HTR-8/SVneo (cell line): Measurements from ENCODE around the gene MAD1L1.
A peak's percentile ranks its signal among the peaks of the same experiment; 100 is the strongest.
"Not testable (repeated sequence)": the region's sequence is repeated elsewhere in the genome, so short reads cannot be mapped to it uniquely, and the experiment has no call there.

Experiments
- DNase-seq: peaks from one replicate; pipeline ENCODE4 v3.0.0; 2011; ENCODE audit warnings: low spot score, mixed read lengths; ENCODE audit not compliant: insufficient read length
- FAIRE-seq: peaks from 2 replicates; lab custom pipeline; 2011; peaks lifted over from hg19 to GRCh38; lab: Jason Lieb, UNC

Gene MAD1L1

GRCh38 chr7:1990001-1990670 lies 242.6 kb downstream of the MAD1L1 start:
- FAIRE-seq (no peak), DNase-seq (no peak)

- FAIRE-seq (peak; percentile 36), DNase-seq (no peak)
Measured at GRCh38 chr7:1989049-1989860, 243.5 kb downstream of the MAD1L1 start.

DNA sequence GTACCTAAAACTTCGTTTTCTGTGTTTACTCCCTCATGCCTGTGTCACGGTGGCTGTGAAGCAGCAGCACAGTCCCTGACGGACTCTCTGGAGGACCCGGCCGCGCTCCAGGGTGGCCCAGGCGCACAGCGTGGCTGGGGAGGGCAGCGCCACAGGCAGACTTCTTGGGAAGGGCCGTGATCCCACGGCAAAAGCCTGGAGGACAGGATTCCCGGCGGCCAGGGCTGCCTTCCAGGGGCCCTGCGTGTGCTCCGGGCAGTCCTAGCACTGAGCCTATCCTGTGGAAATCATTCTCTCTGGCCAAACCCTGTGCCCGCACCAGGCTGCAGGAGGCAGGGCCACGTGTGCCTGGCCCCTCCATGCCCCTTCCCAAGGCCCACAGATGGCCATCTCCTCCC lies 244.2 kb downstream of the MAD1L1 start:
- FAIRE-seq (no peak), DNase-seq (no peak)

- no peak for FAIRE-seq
Measured at GRCh38 chr7:1987591-1988532, 244.9 kb downstream of the MAD1L1 start.

DNA sequence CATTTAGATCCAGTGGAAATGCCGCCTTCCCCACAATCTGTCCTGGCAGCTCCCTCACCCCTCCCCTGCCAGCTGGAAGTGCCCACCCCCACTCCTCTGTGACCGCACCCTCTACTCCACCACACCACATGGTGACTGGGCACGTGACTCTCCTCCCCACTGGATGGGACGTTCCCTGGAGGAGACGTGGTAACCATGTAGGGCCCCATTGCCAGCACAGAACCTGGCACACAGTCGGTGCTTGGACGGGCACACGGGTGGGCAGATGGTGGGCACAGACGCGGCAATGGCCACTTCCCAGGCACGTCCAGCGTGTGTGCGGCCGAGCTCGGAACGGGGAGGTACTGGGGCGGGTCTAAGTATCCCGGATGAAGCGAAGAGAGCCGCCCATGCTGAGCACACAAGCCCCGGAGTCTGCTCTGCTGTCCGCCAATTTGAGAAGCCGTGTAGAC lies 245.6 kb downstream of the MAD1L1 start:
- peak; percentile 65 for FAIRE-seq
- no peak for DNase-seq

More at GRCh38 chr7:1987591-1988532, 244.9 kb downstream of the MAD1L1 start:
- DNase-seq = no peak

DNA sequence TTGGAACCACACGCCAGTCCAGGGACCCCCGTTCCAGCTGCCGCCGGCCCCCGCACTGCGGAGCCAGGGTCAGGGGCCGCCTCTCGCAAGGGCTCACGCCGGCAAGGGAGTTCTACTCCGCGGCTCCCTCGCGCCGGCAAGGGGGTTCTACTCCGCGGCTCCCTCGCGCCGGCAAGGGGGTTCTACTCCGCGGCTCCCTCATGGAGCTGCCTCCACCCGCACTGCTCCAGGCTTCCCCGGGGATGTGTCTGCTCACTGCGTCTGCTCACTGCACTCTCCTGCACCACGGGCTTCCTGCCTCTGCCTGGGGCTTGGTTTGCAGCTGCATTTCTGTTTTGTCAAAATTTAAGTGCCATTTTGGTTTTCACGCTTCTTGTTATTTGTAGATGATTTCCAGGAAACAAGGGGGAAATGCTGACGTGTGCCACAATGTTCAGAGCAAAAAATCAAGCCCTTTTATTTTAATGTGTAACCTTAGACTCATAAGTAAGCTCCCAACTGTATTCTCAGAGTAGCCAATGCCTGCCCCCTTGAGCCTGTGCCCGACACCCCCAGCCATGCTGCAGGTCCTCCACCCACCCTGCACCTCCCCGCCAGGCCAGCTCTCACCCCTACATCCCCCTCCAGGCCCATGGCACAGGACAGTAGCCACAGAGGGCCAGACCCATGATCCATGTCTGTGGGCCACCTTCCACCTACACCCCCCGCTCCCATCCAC lies 246.2 kb downstream of the MAD1L1 start:
- FAIRE-seq (no peak), DNase-seq (no peak)

- DNase-seq (no peak), FAIRE-seq (peak; percentile 83)
Measured at GRCh38 chr7:1985936-1986335, 246.8 kb downstream of the MAD1L1 start.

- DNase-seq (no peak), FAIRE-seq (no peak)
Measured at GRCh38 chr7:1985042-1985441, 247.7 kb downstream of the MAD1L1 start.

DNA sequence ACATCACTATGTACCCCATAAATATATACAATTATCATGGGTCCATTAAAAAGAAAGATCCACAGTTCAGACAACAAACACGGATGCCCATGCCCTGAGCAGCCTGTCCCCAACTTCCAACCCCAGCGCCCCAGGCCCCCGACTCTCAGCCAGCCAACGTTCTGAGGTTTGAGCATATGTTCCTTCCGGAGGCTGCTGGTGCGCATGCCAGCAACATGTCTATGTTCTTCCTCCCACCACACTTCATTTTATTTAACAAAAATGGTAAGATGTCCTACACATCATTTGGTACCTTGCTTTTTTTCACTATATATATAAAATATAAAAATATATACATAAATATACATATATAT lies 250.9 kb downstream of the MAD1L1 start:
- FAIRE-seq (no peak), DNase-seq (no peak)

- FAIRE-seq = peak; percentile 60
- no peak for DNase-seq
Measured at GRCh38 chr7:1981201-1981877, 251.4 kb downstream of the MAD1L1 start.

- no peak for FAIRE-seq
Measured at GRCh38 chr7:1979591-1980560, 252.9 kb downstream of the MAD1L1 start.

DNA sequence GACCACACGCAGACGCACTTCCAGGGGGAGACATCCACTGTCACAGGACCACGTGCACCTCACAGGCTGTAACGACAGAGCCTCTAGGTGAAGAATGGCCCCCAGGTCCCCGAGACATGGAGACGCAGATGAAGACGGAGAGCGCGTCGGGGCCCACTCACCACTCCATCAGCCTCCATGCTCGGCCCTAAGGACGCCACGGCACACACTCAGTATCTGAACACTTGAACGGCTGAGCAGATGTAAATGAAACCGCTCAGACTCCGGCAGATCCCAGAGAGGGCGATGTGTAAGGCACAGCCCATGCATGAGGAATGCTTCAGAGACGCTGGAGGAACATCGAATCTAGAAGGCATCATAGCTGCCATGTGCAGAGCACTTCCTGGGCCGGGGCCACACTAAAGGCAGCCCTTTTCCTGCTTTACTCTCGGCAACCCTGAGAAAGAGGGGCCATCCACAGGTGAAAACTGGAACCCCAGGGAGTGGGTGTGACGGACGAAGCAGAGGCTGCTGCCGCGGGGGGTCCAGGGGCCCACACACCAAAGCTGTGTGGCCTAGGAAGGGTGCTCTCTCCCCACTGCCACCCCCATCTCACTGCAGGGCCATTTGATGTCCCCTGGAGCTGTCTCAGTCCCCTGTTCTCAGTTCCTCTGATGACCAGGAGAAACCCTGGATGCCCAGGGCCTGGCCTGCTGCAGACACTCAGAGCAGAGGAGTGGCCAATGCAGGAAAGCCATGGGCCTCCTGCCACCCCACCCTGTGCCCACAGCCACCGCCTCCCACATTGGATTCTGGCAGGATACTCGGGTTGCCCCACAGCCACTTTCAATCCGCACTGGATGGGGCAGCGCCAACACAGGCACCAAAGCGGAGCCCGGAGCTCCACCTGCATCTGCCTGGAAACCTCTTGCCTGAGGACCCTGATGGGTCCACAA lies 253.8 kb downstream of the MAD1L1 start:
- no peak for DNase-seq
- FAIRE-seq = no peak

More at GRCh38 chr7:1979591-1980560, 252.9 kb downstream of the MAD1L1 start:
- DNase-seq = no peak

DNA sequence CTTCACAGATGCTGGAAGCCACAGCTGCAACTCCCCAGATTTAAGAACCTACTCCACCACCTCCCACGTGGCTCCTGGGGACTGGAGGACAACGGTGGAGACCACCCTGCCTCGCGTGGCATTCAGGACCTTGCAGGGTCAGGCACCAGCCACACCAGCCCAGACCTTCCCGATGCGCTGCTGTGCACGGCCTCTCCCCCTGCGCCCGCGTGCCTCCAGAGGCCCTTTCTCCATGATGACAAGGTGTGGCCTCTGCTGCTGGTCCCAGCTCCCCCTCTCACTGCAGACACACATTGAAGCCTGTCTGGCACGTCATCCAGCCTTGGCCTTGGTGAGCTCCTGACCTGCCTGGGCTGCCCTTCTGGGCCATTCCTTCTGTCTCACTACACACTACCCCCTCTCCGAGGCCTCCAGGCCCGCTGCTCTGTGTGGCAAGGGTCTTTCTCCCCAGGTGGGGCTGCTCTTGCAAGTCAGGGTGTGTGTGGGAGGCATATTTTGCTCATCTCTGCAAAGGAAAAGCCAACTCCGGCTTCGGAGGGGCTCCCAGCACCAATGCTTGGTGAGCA lies 254.8 kb downstream of the MAD1L1 start:
- FAIRE-seq (no peak), DNase-seq (no peak)

DNA sequence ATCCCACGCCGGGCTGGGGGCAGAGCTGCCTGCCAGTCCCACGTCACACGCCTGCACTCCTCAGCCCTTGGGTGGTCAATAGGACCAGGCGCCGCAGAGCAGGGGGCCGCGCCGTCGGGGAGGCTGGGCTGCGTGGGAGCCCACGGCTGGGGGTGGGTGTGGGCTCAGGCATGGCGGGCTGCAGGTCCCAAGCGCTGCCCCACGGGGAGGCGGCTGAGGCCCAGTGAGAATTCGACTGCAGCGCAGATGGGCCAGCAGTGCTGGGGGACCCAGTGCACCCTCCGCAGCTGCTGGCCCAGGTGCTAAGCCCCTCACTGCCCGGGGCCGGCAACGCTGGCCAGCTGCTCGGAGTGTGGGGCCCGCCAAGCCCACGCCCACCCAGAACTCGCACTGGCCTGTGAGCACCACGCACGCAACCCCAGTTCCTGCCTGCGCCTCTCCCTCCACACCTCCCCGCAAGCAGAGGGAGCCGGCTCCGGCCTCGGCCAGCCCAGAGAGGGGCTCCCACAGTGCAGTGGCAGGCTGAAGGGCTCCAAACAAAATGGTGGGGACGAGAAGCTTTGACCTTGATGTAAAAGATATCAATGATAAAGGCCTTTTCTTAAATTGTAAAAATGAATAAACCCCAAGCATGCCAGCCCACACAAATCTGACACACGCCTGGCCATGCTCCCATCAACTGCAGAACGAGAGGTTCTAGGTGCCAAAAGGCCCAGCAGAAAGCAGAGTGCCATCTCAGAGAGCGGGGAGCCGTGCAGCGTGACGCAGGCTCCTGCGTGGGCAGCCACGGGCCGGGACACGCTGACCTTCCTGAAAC lies 255.5 kb downstream of the MAD1L1 start:
- DNase-seq (no peak), FAIRE-seq (no peak)

DNA sequence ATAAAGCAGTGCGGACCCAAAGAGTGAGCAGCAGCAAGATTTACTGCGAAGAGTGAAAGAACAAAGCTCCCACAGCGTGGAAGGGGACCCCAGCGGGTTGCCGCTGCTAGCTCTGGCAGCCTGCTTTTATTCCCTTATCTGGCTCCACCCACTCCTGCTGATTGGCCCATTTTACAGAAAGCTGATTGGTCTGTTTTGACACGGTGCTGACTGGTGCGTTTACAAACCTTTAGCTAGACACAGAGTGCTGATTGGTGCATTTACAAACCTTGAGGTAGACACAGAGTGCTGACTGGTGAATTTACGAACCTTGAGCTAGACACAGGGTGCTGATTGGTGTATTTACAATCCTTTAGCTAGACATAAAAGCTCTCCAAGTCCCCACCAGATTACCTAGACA lies 256.2 kb downstream of the MAD1L1 start:
- not testable (repeated sequence) for DNase-seq, FAIRE-seq

GRCh38 chr7:1975581-1975980 lies 257.2 kb downstream of the MAD1L1 start:
- DNase-seq (no peak), FAIRE-seq (no peak)
